GM21529 (cell line): Measurements from ENCODE around the gene HRH2.
"Not testable (repeated sequence)": the region's sequence is repeated elsewhere in the genome, so short reads cannot be mapped to it uniquely, and the experiment has no call there.

Experiments
- ATAC-seq: cut with Tn5 transposase; IDR thresholded peaks from one replicate; pipeline ENCODE4 v1.9.1; 2021; ENCODE audit not compliant: unreplicated experiment

HRH2 gene

DNA sequence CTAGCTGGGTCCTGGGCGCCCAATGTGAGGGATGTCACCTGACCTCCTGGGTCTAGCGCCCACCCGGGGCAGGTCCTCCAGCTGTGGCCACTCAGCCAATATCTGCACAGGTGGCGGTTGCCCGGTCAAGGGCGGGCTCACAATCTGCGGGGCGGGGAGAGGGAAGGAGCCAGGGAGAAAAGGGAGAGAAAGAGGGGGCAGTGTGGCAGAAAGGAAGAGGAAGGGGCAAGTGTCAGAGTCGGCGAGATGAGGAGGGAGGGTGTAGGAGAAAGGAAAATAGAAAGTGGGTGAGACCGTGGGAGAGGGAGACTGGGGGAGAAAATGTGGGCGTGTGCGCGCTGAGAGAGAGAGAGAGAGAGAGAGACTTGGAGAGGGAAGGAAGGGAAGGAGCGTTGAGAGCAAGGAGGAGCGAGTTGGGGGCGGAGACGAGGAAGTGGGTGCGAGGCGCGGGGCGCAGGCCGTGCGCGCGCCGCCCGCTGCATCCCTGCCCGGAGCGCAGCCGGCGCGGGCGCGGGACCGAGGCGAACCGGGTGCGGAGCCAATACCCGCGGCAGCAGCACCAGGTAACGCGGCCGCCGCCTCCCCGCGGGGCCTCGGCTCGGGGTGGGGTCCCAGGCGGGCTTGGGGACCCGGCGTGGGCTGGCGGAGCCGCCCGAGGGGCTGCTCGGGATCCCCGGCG, at the start of gene HRH2:
Gene HRH2, plus strand, starts transcription at position 479 of the 679 bp plus-strand sequence. CDS start 25,163 bp downstream, outside the sequence.
- no peak for ATAC-seq

- no peak for ATAC-seq
These were observed 48.3 kb upstream of the HRH2 start for GRCh38 chr5:175609526-175609925.

DNA sequence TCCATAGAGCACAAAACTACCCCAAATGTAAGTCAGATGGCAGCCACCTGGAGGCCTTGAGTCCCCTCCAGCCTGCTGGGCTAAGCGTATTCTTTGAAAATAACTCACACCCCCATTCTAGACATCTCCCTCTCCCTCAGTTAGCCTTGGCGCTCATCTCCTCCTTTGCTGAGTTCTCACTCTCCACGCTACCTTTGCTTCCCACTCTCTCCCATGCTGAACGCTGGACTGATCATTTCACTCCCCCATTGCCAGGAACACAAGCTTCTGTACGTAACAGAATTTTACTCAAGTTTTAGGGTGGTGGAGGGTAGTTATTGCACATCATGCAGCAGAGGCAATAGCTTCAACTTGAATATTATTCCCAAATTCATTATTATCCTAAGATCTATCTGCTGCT, 47.5 kb upstream of the HRH2 start:
- no peak for ATAC-seq

GRCh38 chr5:175610898-175611297, 47.0 kb upstream of the HRH2 start:
- ATAC-seq: no peak

DNA sequence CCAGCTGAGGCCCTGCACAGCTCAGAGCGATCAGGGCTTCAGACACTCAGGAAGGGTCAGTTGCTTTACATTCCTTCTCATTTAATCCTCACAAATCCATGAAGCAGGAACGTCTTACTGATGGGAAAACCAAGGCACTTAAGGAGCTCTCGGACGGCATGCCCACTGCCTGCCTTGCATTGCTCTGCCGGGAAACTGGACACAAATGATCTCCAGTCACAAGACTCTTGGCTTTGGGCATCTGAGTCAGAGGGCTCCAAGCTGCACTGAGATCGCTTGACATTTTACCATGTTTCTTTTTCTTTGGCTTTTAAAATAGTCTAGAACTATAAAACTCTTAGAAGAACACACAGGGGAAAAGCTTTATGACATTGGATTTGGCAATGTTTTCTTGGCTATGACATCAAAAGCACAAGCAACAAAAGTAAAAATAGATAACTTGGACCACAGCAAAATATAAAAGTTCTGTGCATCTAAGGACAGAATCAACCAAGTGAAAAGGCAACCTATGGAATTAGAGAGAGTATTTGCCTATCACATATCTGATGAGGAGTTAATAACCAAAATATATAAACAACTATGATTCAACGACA, 43.6 kb upstream of the HRH2 start:
- no peak for ATAC-seq

GRCh38 chr5:175614861-175615260, 43.0 kb upstream of the HRH2 start:
- no peak for ATAC-seq

- no peak for ATAC-seq
These were observed 41.8 kb upstream of the HRH2 start for GRCh38 chr5:175616083-175616482.

- not testable (repeated sequence) for ATAC-seq
These were observed 41.3 kb upstream of the HRH2 start for GRCh38 chr5:175616527-175616926.

GRCh38 chr5:175617447-175617846, 40.4 kb upstream of the HRH2 start:
- no peak for ATAC-seq

GRCh38 chr5:175620527-175620926, 37.3 kb upstream of the HRH2 start:
- ATAC-seq: no peak

DNA sequence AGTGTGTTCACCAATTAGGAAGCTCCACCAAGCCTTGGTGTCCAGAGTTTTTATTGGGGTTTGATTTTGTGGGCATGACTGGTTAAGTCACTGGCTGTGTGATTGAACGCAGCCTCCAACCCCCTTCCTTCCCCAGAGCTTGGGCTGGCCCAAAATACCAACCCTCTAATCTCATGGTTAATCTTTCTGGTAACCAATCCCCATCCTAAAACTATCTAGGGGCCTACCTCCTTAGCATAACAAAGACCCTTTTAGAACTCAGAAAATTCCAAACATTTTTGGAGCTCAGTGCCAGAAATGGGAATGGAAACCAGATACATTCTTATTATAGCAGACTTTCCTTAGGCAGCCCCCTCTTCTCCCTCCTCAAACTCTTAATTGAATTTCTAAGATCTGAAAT, 35.9 kb upstream of the HRH2 start:
- no peak for ATAC-seq

DNA sequence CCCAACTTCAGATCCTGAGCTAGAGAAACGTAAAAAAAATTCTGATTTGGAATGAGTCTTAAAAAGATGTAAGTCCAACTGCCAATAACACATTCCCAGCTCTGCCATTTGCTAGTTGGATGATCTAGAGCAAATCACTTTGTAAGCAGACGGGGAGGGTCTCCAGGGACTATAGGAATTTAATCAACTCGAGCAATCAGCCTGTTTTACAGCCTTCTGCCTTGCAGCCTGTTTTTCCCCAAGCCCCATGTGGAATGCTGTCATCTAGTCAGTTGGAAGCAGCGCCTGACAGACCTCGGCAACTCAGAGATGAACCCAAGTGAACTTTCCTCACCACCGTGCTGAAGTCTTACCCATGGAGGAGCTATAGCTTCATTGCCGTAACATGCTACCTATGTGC, 34.8 kb upstream of the HRH2 start:
- ATAC-seq: no peak

DNA sequence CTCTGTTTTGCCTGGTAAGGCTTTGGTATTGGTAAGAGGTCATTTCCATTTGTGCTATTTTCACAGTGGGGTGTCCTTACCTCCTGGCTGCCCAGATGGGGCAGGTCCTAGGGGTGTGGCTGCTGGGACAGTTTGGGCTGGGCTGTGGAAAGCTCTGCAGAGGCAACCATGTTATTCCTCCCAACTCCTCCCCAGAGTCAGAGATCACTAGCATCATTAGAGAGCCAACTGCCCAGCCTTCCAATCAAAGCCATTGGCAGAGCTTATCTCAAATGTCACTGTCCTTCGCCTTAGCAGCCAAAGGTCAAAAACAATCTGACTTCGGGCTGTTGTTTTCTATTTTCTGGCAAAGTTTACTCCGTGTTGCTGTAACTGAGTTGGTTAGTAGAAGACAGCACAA, 33.6 kb upstream of the HRH2 start:
- ATAC-seq: no peak

DNA sequence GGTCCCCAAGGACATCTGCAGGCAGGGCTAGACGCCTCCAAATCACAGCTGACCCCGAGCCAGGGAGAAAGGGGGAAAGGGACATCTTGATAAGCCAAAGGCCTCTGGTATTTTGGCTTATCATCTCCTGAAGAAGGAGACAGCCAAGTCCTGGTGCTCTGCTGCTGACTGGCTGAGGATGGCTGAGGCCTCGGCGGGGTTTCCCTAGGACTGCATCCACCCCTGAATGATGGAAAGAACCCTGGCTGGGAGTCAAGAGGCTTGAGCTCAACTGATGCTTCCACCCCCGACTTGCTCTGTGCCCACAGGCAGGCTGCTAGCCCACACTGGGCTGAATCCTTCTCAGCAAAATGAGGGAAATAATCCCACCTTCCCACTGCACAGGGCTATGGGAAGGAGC, 30.9 kb upstream of the HRH2 start:
- ATAC-seq: no peak

DNA sequence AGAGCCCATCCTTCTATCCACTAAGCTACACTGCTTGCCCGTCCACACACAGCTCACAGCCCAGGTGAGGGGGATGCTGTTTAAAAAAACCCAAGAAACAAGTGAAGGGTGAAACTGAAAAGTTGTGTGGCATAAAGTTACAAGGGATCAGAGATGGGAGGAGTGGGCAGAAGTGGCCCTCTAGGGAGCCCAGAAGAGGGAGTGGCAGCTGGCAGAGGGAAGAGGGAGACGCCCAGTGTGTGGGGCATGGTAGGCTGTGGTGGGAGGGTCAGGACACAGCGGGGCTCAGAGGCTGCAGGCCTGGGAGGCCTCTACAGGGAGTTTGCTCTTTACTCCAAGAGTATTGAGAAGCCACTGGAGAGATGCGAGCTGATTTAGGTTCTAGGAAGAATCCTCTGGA, 30.1 kb upstream of the HRH2 start:
- ATAC-seq: no peak

DNA sequence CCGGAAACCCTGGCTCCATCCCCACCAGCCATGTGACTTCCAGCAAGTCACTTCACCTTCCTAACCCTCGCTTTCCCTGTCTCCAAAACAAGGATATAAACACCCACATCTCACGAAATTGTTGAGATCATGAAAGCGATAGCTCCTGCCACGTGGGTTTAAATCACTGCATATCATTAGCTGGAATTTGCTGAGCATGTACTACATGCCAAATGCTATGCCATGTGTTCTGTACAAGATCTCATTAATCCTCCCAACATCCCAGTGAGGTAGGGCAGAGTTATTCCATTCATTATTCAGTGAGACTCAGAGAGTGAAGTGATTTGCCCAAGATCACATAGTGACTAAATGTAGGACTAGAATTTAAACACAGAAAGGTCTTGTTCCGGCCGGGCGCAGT, 29.2 kb upstream of the HRH2 start:
- ATAC-seq: no peak

GRCh38 chr5:175629261-175629660, 28.6 kb upstream of the HRH2 start:
- ATAC-seq: no peak

DNA sequence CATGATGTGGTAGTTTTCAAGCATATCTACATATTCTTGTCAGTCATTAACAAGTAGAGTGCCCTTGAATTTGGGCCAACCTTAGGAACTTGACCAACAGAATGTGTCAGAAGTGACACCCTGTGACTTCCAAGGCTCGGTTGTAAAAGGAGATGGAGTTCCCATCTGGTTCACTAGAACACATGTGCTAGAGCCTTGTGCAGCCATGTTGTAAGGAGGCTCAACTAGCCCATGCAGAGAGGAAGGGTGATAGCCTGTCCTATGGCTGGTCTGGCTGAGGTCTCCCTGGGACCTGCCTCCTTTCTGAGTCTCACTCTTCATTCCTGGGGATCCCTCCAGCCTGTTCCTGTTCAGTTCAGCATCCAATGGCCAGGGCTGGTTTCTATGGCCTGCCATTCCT, 28.1 kb upstream of the HRH2 start:
- ATAC-seq: no peak

DNA sequence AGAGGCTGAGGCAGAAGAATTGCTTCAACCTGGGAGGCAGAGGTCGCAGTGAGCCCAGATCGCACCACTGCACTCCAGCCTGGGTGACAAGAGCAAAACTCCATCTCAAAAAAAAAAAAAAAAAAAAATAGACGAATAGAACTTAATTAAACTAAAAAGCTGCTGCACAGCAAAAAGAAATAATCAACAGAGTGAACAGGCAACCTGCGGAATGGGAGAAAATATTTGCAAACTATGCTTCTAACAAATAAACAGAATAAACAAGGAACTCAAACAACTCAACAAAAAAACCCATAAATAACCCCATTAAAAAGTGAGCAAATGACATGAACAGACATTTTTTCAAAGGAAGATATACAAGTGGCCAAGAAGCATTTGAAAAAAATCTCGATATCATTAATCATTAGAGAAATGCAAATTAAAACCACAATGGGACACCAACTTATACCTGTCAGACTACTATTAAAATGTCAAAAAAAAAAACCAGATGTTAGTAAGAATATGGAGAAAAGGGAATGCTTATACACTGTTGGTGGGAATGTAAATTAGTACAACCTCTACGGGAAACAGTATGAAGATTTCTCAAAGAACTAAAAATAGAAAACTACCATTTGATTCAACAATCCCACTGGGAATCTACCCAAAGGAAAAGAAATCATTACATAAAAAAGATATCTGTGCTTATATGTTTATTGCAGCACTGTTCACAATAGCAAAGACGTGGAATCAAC, 21.9 kb upstream of the HRH2 start:
- no peak for ATAC-seq

GRCh38 chr5:175638305-175638704, 19.6 kb upstream of the HRH2 start:
- ATAC-seq: no peak

DNA sequence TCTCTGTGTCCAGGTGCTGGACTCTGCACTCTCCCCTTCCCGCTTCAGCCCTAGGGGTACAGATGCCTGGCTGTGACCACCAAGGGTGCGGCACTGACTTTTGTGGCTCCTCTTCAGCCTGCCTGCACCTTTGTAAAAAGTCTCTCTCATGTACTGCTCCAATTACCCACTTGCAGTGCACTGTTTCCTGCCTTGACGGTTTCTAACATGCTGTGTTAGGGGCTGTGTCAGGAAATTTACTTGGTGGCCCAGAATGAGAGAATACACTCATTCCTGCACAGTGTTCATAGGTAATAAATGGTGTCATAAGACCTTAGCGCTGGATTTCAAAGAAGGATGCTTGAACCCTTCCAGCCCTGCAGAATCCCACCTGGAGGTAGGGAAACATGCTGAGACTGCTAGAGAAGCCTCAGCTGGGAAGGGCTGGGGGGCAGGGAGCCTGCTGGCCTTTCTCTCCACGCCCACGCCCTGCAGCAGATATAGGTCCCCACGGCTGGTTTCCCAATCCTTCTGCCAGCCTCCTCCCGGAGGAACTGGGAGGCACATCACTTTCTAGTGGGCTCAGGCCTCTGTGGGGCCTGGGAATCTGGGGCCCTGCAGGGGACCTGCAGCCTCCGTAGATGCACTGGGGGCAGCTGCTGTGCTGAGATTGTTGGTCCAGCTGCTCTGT, 17.6 kb upstream of the HRH2 start:
- no peak for ATAC-seq

DNA sequence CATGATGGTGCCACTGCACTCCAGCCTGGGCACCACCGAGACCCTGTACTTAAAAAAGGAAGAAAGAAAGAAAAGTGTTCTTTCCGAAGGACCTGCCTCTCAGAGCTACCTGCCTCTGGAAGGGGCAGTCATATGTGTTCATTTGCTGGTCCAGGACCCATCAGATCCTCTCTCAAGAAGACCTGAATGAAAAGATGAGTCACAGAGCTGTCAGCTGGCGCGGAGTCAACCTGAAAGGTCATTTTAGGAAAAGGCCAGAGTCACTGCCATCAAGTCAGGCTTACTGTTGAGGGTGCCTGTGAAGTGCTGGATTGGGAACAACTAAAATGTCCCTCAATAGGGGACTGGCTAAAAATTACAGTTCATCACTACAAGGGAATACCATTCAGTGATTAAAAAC, 14.9 kb upstream of the HRH2 start:
- ATAC-seq: no peak
